Measurements from ENCODE around the gene IGF2BP1. TPM values are rescaled to one million over a fixed set of nuclear protein-coding genes. Genes with fewer than 3 reads are reported as not detected.

IGF2BP1 gene
- total and polyA plus RNA-seq, 3 donors from 2014 or later: 10.4 to 19.9 (median 19.3) TPM

DNA sequence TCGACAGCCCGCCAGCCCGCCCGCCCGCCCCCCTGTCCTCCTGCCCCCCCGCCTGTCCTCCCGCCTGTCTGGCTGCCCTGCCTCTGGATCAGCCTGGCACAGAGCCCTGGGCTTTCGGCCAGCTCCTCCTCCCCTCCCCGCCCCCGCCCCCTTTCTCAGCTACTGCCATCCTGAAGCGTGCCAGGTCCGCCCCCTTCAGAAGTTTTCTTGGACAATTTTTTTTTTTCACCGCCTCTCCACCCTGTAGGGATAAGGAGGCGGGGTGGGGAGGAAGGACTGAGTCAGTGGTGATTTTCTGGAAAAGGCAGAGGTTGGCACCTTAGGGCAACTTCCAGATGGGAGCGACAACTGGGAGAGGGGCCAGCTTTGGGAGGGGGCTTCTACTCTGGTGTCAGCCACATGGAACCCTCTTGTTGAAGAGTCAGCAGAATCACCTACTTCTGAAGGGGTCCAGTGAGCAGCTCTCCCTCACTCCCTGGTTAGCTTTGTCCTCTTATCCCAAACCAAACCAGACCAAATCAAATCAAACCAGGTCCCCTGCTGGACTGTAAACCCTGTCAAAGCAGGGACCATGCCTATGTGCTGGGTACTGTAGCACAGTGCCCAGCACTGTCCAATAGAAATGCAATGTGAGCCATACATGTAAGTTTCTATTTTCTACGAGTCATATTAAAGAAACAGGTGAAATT is 19.7 kb downstream of the IGF2BP1 start:
- TF ChIP-seq POLR2A (IDR thresholded peaks at IDR 0.05): no peak
- TF ChIP-seq, protein P1, sequence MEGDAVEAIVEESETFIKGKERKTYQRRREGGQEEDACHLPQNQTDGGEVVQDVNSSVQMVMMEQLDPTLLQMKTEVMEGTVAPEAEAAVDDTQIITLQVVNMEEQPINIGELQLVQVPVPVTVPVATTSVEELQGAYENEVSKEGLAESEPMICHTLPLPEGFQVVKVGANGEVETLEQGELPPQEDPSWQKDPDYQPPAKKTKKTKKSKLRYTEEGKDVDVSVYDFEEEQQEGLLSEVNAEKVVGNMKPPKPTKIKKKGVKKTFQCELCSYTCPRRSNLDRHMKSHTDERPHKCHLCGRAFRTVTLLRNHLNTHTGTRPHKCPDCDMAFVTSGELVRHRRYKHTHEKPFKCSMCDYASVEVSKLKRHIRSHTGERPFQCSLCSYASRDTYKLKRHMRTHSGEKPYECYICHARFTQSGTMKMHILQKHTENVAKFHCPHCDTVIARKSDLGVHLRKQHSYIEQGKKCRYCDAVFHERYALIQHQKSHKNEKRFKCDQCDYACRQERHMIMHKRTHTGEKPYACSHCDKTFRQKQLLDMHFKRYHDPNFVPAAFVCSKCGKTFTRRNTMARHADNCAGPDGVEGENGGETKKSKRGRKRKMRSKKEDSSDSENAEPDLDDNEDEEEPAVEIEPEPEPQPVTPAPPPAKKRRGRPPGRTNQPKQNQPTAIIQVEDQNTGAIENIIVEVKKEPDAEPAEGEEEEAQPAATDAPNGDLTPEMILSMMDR (IDR thresholded peaks at IDR 0.05): no peak
- intact Hi-C loops (cut with DNase I; ENCODE audit: low total_unique reads): no loop called here
- Histone ChIP-seq H3K4me1 (no peaks in the 10 kb centered on the region), H3K27me3 (no peaks in the 10 kb centered on the region), H3K4me3 (no peak overlapping the region), H3K9me3 (no peaks in the 10 kb centered on the region), H3K27ac (no peak overlapping the region), H3K36me3 (ENCODE audit: low read depth, missing control alignments) (no peaks in the 10 kb centered on the region)
- 32 to 68% methylated on average over 13 to 15 of the region's 16 CpGs for WGBS, 2 donors
- peak; percentile 66 for DNase-seq

GRCh38 chr17:49018116-49018612 is 21.0 kb downstream of the IGF2BP1 start:
- 81 to 88% methylated on average over 4 of the region's 4 CpGs for WGBS, 2 donors
- no peak for TF ChIP-seq POLR2A (IDR thresholded peaks at IDR 0.05)
- TF ChIP-seq, protein P1 (IDR thresholded peaks at IDR 0.05): no peak
- H3K27me3 ChIP-seq: no peaks in the 10 kb centered on the region

GRCh38 chr17:49018748-49019147 is 21.6 kb downstream of the IGF2BP1 start:
- no peaks in the 10 kb centered on the region for H3K9me3 ChIP-seq
- H3K27ac ChIP-seq: no peak overlapping the region
- no peaks in the 10 kb centered on the region for H3K36me3 ChIP-seq (ENCODE audit: low read depth, missing control alignments)
- H3K4me3 ChIP-seq: no peak overlapping the region
- 67 to 77% methylated on average over 1 of the region's 1 CpG for WGBS, 2 donors
- no peaks in the 10 kb centered on the region for H3K4me1 ChIP-seq
- TF ChIP-seq, protein P1 (IDR thresholded peaks at IDR 0.05): no peak
- no peak for TF ChIP-seq POLR2A (IDR thresholded peaks at IDR 0.05)
- DNase-seq: no peak
- no peaks in the 10 kb centered on the region for H3K27me3 ChIP-seq
- intact Hi-C loops (cut with DNase I; ENCODE audit: low total_unique reads): no loop called here

More at GRCh38 chr17:49018116-49018612, 21.0 kb downstream of the IGF2BP1 start:
- Histone ChIP-seq H3K4me3 (no peak overlapping the region), H3K4me1 (no peaks in the 10 kb centered on the region), H3K27ac (no peak overlapping the region), H3K36me3 (ENCODE audit: low read depth, missing control alignments) (no peaks in the 10 kb centered on the region), H3K9me3 (no peaks in the 10 kb centered on the region)
- intact Hi-C loops (cut with DNase I; ENCODE audit: low total_unique reads): no loop called here
- DNase-seq: no peak

- intact Hi-C loops (cut with DNase I; ENCODE audit: low total_unique reads): no loop called here
- H3K27ac ChIP-seq: no peak overlapping the region
- DNase-seq: peak; percentile 6
- no peaks in the 10 kb centered on the region for H3K9me3 ChIP-seq
- TF ChIP-seq, protein P1 (IDR thresholded peaks at IDR 0.05): no peak
- no peak for TF ChIP-seq POLR2A (IDR thresholded peaks at IDR 0.05)
- 73 to 80% methylated on average over 8 of the region's 8 CpGs for WGBS, 2 donors
- no peak overlapping the region for H3K4me3 ChIP-seq
- no peaks in the 10 kb centered on the region for H3K36me3 ChIP-seq (ENCODE audit: low read depth, missing control alignments)
- no peaks in the 10 kb centered on the region for H3K27me3 ChIP-seq
- no peaks in the 10 kb centered on the region for H3K4me1 ChIP-seq
Measured at GRCh38 chr17:49020609-49021008, 23.4 kb downstream of the IGF2BP1 start.

Data from testis (tissue), 3 donors.